ENCODE results near the gene DYDC2. TPM values are rescaled to one million over a fixed set of nuclear protein-coding genes. Genes with fewer than 3 reads are reported as not detected.

Gene DYDC2
- total and polyA plus RNA-seq, 2 experiments from 2014 or later, result 8.1 to 9.0 TPM

DNA sequence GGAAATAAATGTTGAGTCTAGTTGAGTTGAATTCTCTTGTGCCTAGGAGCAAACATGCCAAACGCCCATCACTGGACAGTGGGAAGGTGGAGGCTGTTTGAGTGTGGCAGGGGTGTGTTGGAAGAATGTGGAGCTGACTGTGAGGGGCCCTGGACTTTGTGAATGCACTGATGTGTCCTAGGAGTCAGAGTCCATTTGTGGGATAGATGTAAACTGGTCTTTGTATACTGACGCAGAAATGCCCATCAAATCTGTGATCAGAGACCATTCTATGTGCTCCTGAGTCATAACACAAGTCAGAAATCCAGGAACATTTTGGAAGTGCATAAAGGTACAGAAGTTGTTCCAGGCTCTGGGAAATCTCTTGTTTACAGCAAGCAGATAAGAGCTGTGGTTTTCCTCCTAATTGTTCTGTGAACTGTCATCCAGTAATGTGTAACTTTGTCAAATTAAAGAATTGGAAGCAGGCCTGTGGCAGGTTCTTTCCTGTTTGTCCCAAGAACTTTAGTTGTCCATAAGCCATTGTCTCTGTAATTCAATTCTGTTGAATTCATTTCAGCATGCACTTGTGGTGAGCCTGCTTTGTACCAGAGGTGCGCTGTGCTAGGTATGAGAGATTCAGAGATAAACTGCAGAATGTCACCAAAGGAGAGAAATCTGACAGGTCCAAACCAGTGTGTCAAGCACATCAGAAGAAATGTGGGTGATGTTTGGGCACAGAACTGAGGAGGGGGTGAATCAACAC, 59.3 kb downstream of the DYDC2 start:
- H3K9me2 ChIP-seq (ENCODE audit: insufficient read depth), result no peaks in the 10 kb centered on the region
- no peak for DNase-seq (ENCODE audit: low spot score)
- Mint-ChIP-seq H3K27ac (no peak overlapping the region), H3K9me3 (no peaks in the 10 kb centered on the region), H3K4me3 (no peak overlapping the region), H3K4me1 (peaks cover 64% of the 10 kb centered on the region), H3K27me3 (ENCODE audit: insufficient read depth, low read depth, poor library complexity) (peaks cover 10% of the 10 kb centered on the region), H3K36me3 (ENCODE audit: low read depth) (peaks cover 2% of the 10 kb centered on the region; the same call in 1 of the 3 replicates)
- ATAC-seq, result no peak
- H4K20me1 ChIP-seq (replicated peaks; ENCODE audit: insufficient read depth), result peaks cover 40% of the 10 kb centered on the region
- peaks cover 42% of the 10 kb centered on the region for H3K4me1 ChIP-seq (ENCODE audit: insufficient read depth)
- H2AFZ ChIP-seq, result no peak overlapping the region
- peaks cover 16% of the 10 kb centered on the region for H3K27me3 ChIP-seq (ENCODE audit: insufficient read depth)
- no peak overlapping the region for H3K27ac ChIP-seq (ENCODE audit: low read depth)
- no peak for TF ChIP-seq STAT1 (IDR thresholded peaks at IDR 0.05; ENCODE audit: unreplicated experiment)
- TF ChIP-seq, protein P1, sequence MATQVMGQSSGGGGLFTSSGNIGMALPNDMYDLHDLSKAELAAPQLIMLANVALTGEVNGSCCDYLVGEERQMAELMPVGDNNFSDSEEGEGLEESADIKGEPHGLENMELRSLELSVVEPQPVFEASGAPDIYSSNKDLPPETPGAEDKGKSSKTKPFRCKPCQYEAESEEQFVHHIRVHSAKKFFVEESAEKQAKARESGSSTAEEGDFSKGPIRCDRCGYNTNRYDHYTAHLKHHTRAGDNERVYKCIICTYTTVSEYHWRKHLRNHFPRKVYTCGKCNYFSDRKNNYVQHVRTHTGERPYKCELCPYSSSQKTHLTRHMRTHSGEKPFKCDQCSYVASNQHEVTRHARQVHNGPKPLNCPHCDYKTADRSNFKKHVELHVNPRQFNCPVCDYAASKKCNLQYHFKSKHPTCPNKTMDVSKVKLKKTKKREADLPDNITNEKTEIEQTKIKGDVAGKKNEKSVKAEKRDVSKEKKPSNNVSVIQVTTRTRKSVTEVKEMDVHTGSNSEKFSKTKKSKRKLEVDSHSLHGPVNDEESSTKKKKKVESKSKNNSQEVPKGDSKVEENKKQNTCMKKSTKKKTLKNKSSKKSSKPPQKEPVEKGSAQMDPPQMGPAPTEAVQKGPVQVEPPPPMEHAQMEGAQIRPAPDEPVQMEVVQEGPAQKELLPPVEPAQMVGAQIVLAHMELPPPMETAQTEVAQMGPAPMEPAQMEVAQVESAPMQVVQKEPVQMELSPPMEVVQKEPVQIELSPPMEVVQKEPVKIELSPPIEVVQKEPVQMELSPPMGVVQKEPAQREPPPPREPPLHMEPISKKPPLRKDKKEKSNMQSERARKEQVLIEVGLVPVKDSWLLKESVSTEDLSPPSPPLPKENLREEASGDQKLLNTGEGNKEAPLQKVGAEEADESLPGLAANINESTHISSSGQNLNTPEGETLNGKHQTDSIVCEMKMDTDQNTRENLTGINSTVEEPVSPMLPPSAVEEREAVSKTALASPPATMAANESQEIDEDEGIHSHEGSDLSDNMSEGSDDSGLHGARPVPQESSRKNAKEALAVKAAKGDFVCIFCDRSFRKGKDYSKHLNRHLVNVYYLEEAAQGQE (IDR thresholded peaks at IDR 0.05; ENCODE audit: unreplicated experiment), result no peak
- TF ChIP-seq ZNF114 (CRISPR knock-in tag; IDR thresholded peaks at IDR 0.05), result no peak
- no peak for TF ChIP-seq NANOG (IDR thresholded peaks at IDR 0.05; ENCODE audit: borderline replicate concordance)
- no peak for TF ChIP-seq POLR2AphosphoS5 (IDR thresholded peaks at IDR 0.05; ENCODE audit: low read depth)
- no peak for TF ChIP-seq EZH2phosphoT487 (IDR thresholded peaks at IDR 0.05; ENCODE audit: unreplicated experiment)
- no peak for TF ChIP-seq ZNF331 (CRISPR knock-in tag; IDR thresholded peaks at IDR 0.05; ENCODE audit: low read depth)
- TF ChIP-seq EZH2 (IDR thresholded peaks at IDR 0.05; ENCODE audit: low read depth, unreplicated experiment), result no peak
- TF ChIP-seq JUNB (IDR thresholded peaks at IDR 0.05; ENCODE audit: unreplicated experiment), result no peak
- TF ChIP-seq, protein P2, sequence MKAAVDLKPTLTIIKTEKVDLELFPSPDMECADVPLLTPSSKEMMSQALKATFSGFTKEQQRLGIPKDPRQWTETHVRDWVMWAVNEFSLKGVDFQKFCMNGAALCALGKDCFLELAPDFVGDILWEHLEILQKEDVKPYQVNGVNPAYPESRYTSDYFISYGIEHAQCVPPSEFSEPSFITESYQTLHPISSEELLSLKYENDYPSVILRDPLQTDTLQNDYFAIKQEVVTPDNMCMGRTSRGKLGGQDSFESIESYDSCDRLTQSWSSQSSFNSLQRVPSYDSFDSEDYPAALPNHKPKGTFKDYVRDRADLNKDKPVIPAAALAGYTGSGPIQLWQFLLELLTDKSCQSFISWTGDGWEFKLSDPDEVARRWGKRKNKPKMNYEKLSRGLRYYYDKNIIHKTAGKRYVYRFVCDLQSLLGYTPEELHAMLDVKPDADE (IDR thresholded peaks at IDR 0.05), result no peak
- TF ChIP-seq, protein P3, sequence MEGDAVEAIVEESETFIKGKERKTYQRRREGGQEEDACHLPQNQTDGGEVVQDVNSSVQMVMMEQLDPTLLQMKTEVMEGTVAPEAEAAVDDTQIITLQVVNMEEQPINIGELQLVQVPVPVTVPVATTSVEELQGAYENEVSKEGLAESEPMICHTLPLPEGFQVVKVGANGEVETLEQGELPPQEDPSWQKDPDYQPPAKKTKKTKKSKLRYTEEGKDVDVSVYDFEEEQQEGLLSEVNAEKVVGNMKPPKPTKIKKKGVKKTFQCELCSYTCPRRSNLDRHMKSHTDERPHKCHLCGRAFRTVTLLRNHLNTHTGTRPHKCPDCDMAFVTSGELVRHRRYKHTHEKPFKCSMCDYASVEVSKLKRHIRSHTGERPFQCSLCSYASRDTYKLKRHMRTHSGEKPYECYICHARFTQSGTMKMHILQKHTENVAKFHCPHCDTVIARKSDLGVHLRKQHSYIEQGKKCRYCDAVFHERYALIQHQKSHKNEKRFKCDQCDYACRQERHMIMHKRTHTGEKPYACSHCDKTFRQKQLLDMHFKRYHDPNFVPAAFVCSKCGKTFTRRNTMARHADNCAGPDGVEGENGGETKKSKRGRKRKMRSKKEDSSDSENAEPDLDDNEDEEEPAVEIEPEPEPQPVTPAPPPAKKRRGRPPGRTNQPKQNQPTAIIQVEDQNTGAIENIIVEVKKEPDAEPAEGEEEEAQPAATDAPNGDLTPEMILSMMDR (conservative IDR thresholded peaks at IDR 0.05; ENCODE audit: low read depth in 2 of 2), result no peak
- TF ChIP-seq CREB1 (CRISPR knock-in tag; IDR thresholded peaks at IDR 0.05; ENCODE audit: low read depth), result no peak
- TF ChIP-seq, protein P4, sequence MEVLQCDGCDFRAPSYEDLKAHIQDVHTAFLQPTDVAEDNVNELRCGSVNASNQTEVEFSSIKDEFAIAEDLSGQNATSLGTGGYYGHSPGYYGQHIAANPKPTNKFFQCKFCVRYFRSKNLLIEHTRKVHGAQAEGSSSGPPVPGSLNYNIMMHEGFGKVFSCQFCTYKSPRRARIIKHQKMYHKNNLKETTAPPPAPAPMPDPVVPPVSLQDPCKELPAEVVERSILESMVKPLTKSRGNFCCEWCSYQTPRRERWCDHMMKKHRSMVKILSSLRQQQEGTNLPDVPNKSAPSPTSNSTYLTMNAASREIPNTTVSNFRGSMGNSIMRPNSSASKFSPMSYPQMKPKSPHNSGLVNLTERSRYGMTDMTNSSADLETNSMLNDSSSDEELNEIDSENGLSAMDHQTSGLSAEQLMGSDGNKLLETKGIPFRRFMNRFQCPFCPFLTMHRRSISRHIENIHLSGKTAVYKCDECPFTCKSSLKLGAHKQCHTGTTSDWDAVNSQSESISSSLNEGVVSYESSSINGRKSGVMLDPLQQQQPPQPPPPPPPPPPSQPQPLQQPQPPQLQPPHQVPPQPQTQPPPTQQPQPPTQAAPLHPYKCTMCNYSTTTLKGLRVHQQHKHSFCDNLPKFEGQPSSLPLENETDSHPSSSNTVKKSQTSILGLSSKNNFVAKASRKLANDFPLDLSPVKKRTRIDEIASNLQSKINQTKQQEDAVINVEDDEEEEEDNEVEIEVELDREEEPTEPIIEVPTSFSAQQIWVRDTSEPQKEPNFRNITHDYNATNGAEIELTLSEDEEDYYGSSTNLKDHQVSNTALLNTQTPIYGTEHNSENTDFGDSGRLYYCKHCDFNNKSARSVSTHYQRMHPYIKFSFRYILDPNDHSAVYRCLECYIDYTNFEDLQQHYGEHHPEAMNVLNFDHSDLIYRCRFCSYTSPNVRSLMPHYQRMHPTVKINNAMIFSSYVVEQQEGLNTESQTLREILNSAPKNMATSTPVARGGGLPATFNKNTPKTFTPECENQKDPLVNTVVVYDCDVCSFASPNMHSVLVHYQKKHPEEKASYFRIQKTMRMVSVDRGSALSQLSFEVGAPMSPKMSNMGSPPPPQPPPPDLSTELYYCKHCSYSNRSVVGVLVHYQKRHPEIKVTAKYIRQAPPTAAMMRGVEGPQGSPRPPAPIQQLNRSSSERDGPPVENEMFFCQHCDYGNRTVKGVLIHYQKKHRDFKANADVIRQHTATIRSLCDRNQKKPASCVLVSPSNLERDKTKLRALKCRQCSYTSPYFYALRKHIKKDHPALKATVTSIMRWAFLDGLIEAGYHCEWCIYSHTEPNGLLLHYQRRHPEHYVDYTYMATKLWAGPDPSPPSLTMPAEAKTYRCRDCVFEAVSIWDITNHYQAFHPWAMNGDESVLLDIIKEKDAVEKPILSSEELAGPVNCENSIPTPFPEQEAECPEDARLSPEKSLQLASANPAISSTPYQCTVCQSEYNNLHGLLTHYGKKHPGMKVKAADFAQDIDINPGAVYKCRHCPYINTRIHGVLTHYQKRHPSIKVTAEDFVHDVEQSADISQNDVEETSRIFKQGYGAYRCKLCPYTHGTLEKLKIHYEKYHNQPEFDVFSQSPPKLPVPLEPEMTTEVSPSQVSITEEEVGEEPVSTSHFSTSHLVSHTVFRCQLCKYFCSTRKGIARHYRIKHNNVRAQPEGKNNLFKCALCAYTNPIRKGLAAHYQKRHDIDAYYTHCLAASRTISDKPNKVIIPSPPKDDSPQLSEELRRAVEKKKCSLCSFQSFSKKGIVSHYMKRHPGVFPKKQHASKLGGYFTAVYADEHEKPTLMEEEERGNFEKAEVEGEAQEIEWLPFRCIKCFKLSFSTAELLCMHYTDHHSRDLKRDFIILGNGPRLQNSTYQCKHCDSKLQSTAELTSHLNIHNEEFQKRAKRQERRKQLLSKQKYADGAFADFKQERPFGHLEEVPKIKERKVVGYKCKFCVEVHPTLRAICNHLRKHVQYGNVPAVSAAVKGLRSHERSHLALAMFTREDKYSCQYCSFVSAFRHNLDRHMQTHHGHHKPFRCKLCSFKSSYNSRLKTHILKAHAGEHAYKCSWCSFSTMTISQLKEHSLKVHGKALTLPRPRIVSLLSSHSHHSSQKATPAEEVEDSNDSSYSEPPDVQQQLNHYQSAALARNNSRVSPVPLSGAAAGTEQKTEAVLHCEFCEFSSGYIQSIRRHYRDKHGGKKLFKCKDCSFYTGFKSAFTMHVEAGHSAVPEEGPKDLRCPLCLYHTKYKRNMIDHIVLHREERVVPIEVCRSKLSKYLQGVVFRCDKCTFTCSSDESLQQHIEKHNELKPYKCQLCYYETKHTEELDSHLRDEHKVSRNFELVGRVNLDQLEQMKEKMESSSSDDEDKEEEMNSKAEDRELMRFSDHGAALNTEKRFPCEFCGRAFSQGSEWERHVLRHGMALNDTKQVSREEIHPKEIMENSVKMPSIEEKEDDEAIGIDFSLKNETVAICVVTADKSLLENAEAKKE (CRISPR knock-in tag; IDR thresholded peaks at IDR 0.05), result no peak
- no peaks in the 10 kb centered on the region for H3F3A ChIP-seq (replicated peaks; ENCODE audit: low read depth)
- H3K4me3 ChIP-seq, result no peak overlapping the region
- H3K36me3 ChIP-seq (ENCODE audit: insufficient read depth), result no peaks in the 10 kb centered on the region
- H3K79me2 ChIP-seq (replicated peaks; ENCODE audit: insufficient read depth), result peaks cover 31% of the 10 kb centered on the region
- peak overlapping the region; percentile 75 for H3K4me2 ChIP-seq
